GM21737 (cell line): ENCODE results near the gene PCYT1A.
"Not testable (repeated sequence)": the region's sequence is repeated elsewhere in the genome, so short reads cannot be mapped to it uniquely, and the experiment has no call there.

Experiments used
- ATAC-seq: cut with Tn5 transposase; IDR thresholded peaks from one replicate; pipeline ENCODE4 v1.9.1; 2021; ENCODE audit warnings: mild to moderate bottlenecking, moderate library complexity; ENCODE audit not compliant: unreplicated experiment

The PCYT1A gene

GRCh38 chr3:196194542-196194915, 93.0 kb downstream of the PCYT1A start:
- ATAC-seq: no peak

GRCh38 chr3:196193736-196194541, 93.6 kb downstream of the PCYT1A start:
- no peak for ATAC-seq

GRCh38 chr3:196193133-196193735, 94.3 kb downstream of the PCYT1A start:
- ATAC-seq: no peak

GRCh38 chr3:196192524-196193051, 94.9 kb downstream of the PCYT1A start:
- peak; percentile 17 for ATAC-seq

- peak; percentile 39 for ATAC-seq
Observed at GRCh38 chr3:196192036-196192523, 95.4 kb downstream of the PCYT1A start.

GRCh38 chr3:196189566-196190347, 97.8 kb downstream of the PCYT1A start:
- no peak for ATAC-seq

- ATAC-seq: peak; percentile 52
Observed at GRCh38 chr3:196186651-196187573, 100.6 kb downstream of the PCYT1A start.

- ATAC-seq: no peak
Observed at GRCh38 chr3:196184881-196185280, 102.6 kb downstream of the PCYT1A start.

GRCh38 chr3:196184169-196184432, 103.4 kb downstream of the PCYT1A start:
- ATAC-seq: not testable (repeated sequence)

- ATAC-seq: no peak
Observed at GRCh38 chr3:196181127-196181546, 106.4 kb downstream of the PCYT1A start.

- ATAC-seq: no peak
Observed at GRCh38 chr3:196180346-196180745, 107.2 kb downstream of the PCYT1A start.
